Lower leg skin (tissue), 4 donors: Measurements from ENCODE around the gene TRPM1. TPM values are rescaled to one million over a fixed set of nuclear protein-coding genes. Genes with fewer than 3 reads are reported as not detected.

ENCODE experiments used
- DNase-seq, 2 donors: peaks; one replicate each; pipeline ENCODE4 v3.0.0-alpha.2; 2019; ENCODE audit warnings: low spot score in 2 of 2
- H3K4me3 ChIP-seq: fragments of 200-600 bp; sonication (generic); 2 replicates; pipeline ENCODE4 v1.5.1; 2017; ENCODE audit warnings: mild to moderate bottlenecking, low read depth; ENCODE audit not compliant: poor library complexity, severe bottlenecking
- POLR2A ChIP-seq, 2 donors: fragments of 450-650 bp; IDR thresholded peaks; one replicate each; pipeline ENCODE4 v1.6.1; 2016 to 2017; ENCODE audit warnings: antibody characterized with exemption in 2 of 2, mild to moderate bottlenecking in 1 of 2, moderate library complexity in 1 of 2
- WGBS, 2 donors: methylation state at CpG; one replicate each; pipeline ENCODE4 v1.1.5; 2018; 5-methylcytosine and 5-hydroxymethylcytosine counted together
- intact Hi-C: fragments of 100-400 bp; cut with DNase I; formaldehyde crosslinking; loops from one replicate; pipeline ENCODE4 v1.15.0; 2023; ENCODE audit warnings: low total_unique reads
- total RNA-seq, 4 donors: library from RNA; depleted of rRNA; stranded (reverse); fragments of >200 nt; gene quantifications; one replicate each; pipeline ENCODE4 v1.1.0, GENCODE V29; 2016
- TF ChIP-seq, protein P1 (sequence below), 3 donors: fragments of 450-650 bp; IDR thresholded peaks; one replicate each; pipeline ENCODE4 v1.5.1; 2016; ENCODE audit warnings: antibody characterized with exemption in 3 of 3, mild to moderate bottlenecking in 3 of 3, moderate library complexity in 2 of 3

TRPM1 gene
- total RNA-seq, 4 donors from 2014 or later: 1.3 to 18.3 (median 8.3) TPM

DNA sequence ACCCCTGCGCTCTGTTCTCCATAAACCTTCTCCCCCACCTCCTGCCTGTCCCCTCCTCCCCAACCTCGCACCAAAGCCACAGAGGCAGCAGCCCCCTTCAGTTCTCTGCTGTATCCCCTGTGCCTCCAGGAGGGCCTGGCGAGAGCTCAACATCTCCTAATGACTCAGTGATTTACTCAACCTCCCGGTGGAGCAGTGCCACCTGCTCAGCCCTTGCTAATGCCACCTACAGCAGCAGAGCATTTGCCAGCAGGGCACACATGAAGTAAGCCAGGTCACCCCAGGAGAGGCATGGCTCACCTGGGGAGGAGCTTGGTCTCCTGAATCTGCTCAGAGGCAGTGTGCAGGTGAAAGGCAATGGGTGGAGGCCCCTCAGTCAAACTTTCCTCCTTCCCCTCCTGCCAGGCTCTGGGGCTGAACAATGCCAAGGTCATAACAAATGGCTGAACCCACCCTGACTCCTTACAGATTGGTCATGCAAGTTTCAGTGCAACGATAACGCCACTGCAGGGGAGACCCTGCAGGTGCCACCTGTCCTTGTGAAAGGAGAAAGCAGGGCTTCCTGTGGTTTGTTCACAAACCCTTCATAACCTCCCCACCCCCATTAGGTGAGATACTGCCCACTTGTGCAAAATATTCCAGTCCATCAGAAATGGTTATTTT is 19.8 kb downstream of the TRPM1 start:
- 52 to 58% methylated on average over 6 of the region's 6 CpGs for WGBS, 2 donors
- no peak for TF ChIP-seq POLR2A (IDR thresholded peaks at IDR 0.05)
- TF ChIP-seq, protein P1, sequence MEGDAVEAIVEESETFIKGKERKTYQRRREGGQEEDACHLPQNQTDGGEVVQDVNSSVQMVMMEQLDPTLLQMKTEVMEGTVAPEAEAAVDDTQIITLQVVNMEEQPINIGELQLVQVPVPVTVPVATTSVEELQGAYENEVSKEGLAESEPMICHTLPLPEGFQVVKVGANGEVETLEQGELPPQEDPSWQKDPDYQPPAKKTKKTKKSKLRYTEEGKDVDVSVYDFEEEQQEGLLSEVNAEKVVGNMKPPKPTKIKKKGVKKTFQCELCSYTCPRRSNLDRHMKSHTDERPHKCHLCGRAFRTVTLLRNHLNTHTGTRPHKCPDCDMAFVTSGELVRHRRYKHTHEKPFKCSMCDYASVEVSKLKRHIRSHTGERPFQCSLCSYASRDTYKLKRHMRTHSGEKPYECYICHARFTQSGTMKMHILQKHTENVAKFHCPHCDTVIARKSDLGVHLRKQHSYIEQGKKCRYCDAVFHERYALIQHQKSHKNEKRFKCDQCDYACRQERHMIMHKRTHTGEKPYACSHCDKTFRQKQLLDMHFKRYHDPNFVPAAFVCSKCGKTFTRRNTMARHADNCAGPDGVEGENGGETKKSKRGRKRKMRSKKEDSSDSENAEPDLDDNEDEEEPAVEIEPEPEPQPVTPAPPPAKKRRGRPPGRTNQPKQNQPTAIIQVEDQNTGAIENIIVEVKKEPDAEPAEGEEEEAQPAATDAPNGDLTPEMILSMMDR (IDR thresholded peaks at IDR 0.05): no peak
- intact Hi-C loops: no loop called here

DNA sequence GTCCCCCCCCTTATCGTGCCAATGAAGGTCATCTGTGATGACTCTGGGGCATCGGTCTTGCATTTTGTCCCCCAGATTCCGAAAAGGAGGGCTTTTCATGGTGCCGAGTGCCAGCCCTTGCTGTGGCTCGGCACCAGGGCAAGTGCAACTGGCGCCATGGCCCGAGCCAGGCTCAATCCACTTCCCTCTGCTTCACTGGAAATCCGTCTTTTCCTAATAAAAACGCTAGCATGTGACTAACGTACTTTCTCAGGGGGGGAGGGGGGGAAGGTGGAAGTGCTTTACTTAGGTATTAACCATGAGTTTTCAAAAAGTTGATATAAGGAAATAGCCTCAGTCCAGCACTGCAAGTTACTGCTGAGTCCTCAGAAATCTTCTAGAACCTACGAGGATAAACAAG is 20.5 kb downstream of the TRPM1 start:
- intact Hi-C loops: no loop called here
- no peak for DNase-seq
- no peak overlapping the region for H3K4me3 ChIP-seq
- 52 to 62% methylated on average over 11 of the region's 11 CpGs for WGBS, 2 donors
- TF ChIP-seq POLR2A (IDR thresholded peaks at IDR 0.05): no peak
- TF ChIP-seq, protein P1 (IDR thresholded peaks at IDR 0.05): no peak

More for the DNA sequence above, 19.8 kb downstream of the TRPM1 start:
- DNase-seq: peak in 1 of 2 donors; percentile 86
- H3K4me3 ChIP-seq: no peak overlapping the region

DNA sequence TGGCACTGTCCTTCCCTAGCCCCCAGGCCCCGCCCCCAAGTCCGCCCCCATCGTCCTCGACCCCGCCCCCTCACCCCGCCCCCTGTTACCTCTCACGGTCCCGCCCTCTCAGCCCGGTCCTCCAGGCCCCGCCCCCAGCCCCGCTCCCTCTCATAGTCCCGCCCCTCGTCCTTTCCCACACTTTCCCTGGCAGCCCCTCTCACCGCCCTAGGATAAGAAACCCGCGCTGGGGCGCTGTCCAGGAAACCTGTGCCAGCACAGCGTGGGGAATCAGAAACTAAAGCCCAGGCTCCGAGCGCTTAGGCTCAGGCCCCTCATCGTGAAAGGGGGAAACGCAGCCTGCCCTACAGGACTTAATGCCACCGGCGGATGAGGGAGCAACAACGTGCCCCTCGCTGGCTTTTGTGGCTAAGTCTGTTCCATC is 20.9 kb downstream of the TRPM1 start:
- DNase-seq: peak in 1 of 2 donors; percentile 86
- H3K4me3 ChIP-seq: no peak overlapping the region
- 19 to 43% methylated on average over 18 to 26 of the region's 26 CpGs for WGBS, 2 donors
- intact Hi-C loops: no loop called here
- no peak for TF ChIP-seq POLR2A (IDR thresholded peaks at IDR 0.05)
- TF ChIP-seq, protein P1 (IDR thresholded peaks at IDR 0.05): no peak

DNA sequence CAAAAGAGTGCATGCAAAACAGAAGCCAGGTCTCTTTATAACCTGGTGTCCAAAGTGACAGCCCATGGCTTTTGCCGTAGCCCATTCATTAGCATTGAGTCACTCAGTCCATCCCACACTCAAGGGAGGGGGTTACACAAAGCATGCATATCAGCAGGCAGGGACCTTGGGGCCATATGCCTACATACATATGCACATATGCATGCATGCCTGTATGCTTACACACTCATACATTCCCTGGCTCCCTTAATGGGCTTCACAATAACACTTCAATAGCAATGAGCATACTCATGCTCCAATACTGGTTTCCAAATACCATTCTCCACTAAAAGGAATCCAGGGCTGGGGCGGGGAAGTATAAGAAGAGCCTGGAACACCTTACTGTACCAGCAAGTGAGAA is 22.0 kb downstream of the TRPM1 start:
- no peak for DNase-seq
- TF ChIP-seq POLR2A (IDR thresholded peaks at IDR 0.05): no peak
- TF ChIP-seq, protein P1 (IDR thresholded peaks at IDR 0.05): no peak
- no peak overlapping the region for H3K4me3 ChIP-seq
- intact Hi-C loops: no loop called here
- 62 to 67% methylated on average over 2 of the region's 2 CpGs for WGBS, 2 donors

DNA sequence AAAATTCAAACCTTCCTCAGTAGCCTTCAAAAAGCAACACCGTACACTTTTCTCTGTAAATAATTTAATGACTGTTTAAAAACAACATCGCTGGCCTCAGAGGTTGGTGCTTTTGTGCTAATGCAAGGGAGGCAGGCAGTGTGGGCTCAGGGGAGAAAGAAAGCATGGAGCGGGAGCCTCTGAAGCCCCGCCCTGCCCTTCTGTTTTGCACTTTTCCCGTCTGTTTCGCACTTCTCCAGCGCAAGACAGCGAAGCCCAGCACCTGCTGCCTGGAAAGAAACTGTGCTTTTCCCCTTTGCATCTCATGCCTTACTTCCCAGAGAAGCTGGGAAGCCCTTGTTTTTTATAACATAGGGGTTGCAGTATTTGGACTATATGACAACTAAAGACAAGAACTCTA is 23.1 kb downstream of the TRPM1 start:
- 63 to 72% methylated on average over 8 of the region's 8 CpGs for WGBS, 2 donors
- intact Hi-C loops: no loop called here
- no peak for DNase-seq
- H3K4me3 ChIP-seq: no peak overlapping the region
- TF ChIP-seq, protein P1 (IDR thresholded peaks at IDR 0.05): no peak
- no peak for TF ChIP-seq POLR2A (IDR thresholded peaks at IDR 0.05)

DNA sequence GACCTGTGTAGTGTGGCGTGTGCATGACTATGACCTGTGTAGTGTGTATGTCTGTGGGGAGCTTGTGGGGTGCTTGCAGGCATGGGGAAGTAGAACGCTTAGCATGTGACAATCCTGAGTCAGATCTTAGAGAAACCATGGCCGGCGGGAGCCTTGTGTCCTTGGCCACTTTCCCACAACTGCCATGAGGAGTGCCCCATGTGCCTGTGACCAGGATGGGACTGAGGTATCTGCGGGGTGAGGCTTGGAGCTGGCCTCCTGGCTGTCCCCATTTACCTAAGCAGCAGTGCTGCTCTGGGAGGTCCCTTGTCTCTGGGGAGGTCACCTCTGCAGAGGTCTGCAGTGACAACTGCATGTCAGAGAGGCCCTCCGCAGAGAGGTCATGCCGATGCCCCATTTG is 23.6 kb downstream of the TRPM1 start:
- 69 to 83% methylated on average over 7 of the region's 7 CpGs for WGBS, 2 donors
- peak in 1 of 2 donors; percentile 82 for DNase-seq

More for the DNA sequence above, 23.6 kb downstream of the TRPM1 start:
- intact Hi-C loops: no loop called here
- H3K4me3 ChIP-seq: no peak overlapping the region
- TF ChIP-seq, protein P1 (IDR thresholded peaks at IDR 0.05): no peak
- TF ChIP-seq POLR2A (IDR thresholded peaks at IDR 0.05): no peak
